Right atrium auricular region (tissue), 2 donors: ENCODE data around the gene FIZ1. TPM values are rescaled to one million over a fixed set of nuclear protein-coding genes. Genes with fewer than 3 reads are reported as not detected.

Experiments
- DNase-seq: peaks from one replicate; pipeline ENCODE4 v3.0.0-alpha.2; 2019; ENCODE audit warnings: low spot score
- H3K27ac ChIP-seq, 2 donors: fragments of 200-600 bp; sonication (generic); 1 replicate in 1 of 2; 2 replicates in 1 of 2; pipeline ENCODE4 v1.5.1; 2016 to 2019
- H3K27me3 ChIP-seq, 2 donors: fragments of 200-600 bp; sonication (generic); one replicate each; pipeline versions ENCODE4 v1.5.1 to v1.6.0; 2017 to 2019
- H3K36me3 ChIP-seq: fragments of 200-600 bp; sonication (generic); one replicate; pipeline ENCODE4 v1.5.1; 2016
- H3K4me1 ChIP-seq, 2 donors: fragments of 200-600 bp; sonication (generic); one replicate each; pipeline versions ENCODE4 v1.5.1 to v1.6.0; 2017 to 2019
- H3K4me3 ChIP-seq, 2 donors: fragments of 200-600 bp; sonication (generic); 1 replicate in 1 of 2; 2 replicates in 1 of 2; pipeline ENCODE4 v1.5.1; 2017 to 2019; ENCODE audit warnings: mild to moderate bottlenecking in 1 of 2, moderate library complexity in 1 of 2
- H3K9me3 ChIP-seq, 2 donors: fragments of 200-600 bp; sonication (generic); one replicate each; pipeline ENCODE4 v1.5.1; 2019
- CTCF ChIP-seq, 2 donors: fragments of 200-600 bp; sonication (generic); IDR thresholded peaks; one replicate each; pipeline ENCODE4 v1.5.1; 2019; ENCODE audit warnings: antibody characterized with exemption in 2 of 2
- total RNA-seq, 2 donors: library from RNA; depleted of rRNA; stranded (reverse); fragments of >200 nt; gene quantifications; one replicate each; pipeline ENCODE4 v1.1.0, GENCODE V29; 2016

Gene FIZ1
- total RNA-seq, 2 donors from 2014 or later, result 9.2 to 12.2 TPM

GRCh38 chr19:55552620-55553019 is 46.7 kb downstream of the FIZ1 start:
- Histone ChIP-seq H3K4me3 (no peak overlapping the region), H3K27me3 (no peaks in the 10 kb centered on the region), H3K4me1 (peaks cover 0 to 24% of the 10 kb centered on the region in 2 donors), H3K36me3 (no peaks in the 10 kb centered on the region), H3K27ac (no peak overlapping the region), H3K9me3 (no peaks in the 10 kb centered on the region)
- no peak for DNase-seq
- TF ChIP-seq CTCF (IDR thresholded peaks at IDR 0.05), result no peak

- Histone ChIP-seq H3K4me1 (peaks cover 0 to 28% of the 10 kb centered on the region in 2 donors), H3K36me3 (no peaks in the 10 kb centered on the region), H3K27me3 (no peaks in the 10 kb centered on the region), H3K27ac (no peak overlapping the region), H3K9me3 (no peaks in the 10 kb centered on the region), H3K4me3 (no peak overlapping the region)
- TF ChIP-seq CTCF (IDR thresholded peaks at IDR 0.05), result no peak
- DNase-seq, result no peak
Observed at GRCh38 chr19:55552206-55552605, 47.1 kb downstream of the FIZ1 start.

- Histone ChIP-seq H3K27me3 (no peaks in the 10 kb centered on the region), H3K4me1 (peaks cover 0 to 40% of the 10 kb centered on the region in 2 donors), H3K9me3 (no peaks in the 10 kb centered on the region), H3K36me3 (no peaks in the 10 kb centered on the region), H3K4me3 (peak overlapping the region in 1 of 2 donors; percentile 31), H3K27ac (peak overlapping the region; percentile 84 to 99)
- TF ChIP-seq CTCF (IDR thresholded peaks at IDR 0.05), result no peak
- no peak for DNase-seq
Observed at GRCh38 chr19:55550321-55550650, 49.0 kb downstream of the FIZ1 start.

- H3K4me3 ChIP-seq, result peak overlapping the region; percentile 19 to 31
- no peaks in the 10 kb centered on the region for H3K9me3 ChIP-seq
- no peak for TF ChIP-seq CTCF (IDR thresholded peaks at IDR 0.05)
- DNase-seq, result no peak
- no peaks in the 10 kb centered on the region for H3K27me3 ChIP-seq
- no peaks in the 10 kb centered on the region for H3K36me3 ChIP-seq
- H3K4me1 ChIP-seq, result peaks cover 0 to 43% of the 10 kb centered on the region in 2 donors
- H3K27ac ChIP-seq, result peak overlapping the region; percentile 84 to 99
Observed at GRCh38 chr19:55549500-55550320, 49.6 kb downstream of the FIZ1 start.

GRCh38 chr19:55546822-55547614 is 52.3 kb downstream of the FIZ1 start:
- Histone ChIP-seq H3K4me3 (no peak overlapping the region), H3K9me3 (no peaks in the 10 kb centered on the region), H3K4me1 (peaks cover 0 to 46% of the 10 kb centered on the region in 2 donors), H3K36me3 (no peaks in the 10 kb centered on the region), H3K27me3 (no peaks in the 10 kb centered on the region), H3K27ac (peak overlapping the region; percentile 84 to 99)
- TF ChIP-seq CTCF (IDR thresholded peaks at IDR 0.05), result no peak
- DNase-seq, result peak; percentile 91
